Fibroblast of skin of back (primary cell): Measurements from ENCODE around the gene LHB. TPM values are rescaled to one million over a fixed set of nuclear protein-coding genes. Genes with fewer than 3 reads are reported as not detected.
"Not testable (repeated sequence)": the region's sequence is repeated elsewhere in the genome, so short reads cannot be mapped to it uniquely, and the experiment has no call there.

Experiments
- DNase-seq: peaks from one replicate; pipeline ENCODE4 v3.0.0-alpha.2; 2013
- polyA plus RNA-seq, 2 experiments: library from polyadenylated mRNA; unstranded; fragments of 120-200 nt; gene quantifications; one replicate each; pipeline ENCODE4 v1.2.1, GENCODE V29; 2013; ENCODE audit not compliant: insufficient read length in 2 of 2

Gene LHB
- not detected for polyA plus RNA-seq (2013, experiment 1 of 2; ENCODE audit: insufficient read length)
- 0.76 TPM for polyA plus RNA-seq (2013, experiment 2 of 2; ENCODE audit: insufficient read length)

GRCh38 chr19:49017041-49017665, at the start of gene LHB:
LHB (minus strand) TSS chr19:49017091; CDS start chr19:49017081, 10 bp downstream.
- DNase-seq, result no peak

GRCh38 chr19:49065905-49066512, 49.1 kb upstream of the LHB start:
- no peak for DNase-seq

DNA sequence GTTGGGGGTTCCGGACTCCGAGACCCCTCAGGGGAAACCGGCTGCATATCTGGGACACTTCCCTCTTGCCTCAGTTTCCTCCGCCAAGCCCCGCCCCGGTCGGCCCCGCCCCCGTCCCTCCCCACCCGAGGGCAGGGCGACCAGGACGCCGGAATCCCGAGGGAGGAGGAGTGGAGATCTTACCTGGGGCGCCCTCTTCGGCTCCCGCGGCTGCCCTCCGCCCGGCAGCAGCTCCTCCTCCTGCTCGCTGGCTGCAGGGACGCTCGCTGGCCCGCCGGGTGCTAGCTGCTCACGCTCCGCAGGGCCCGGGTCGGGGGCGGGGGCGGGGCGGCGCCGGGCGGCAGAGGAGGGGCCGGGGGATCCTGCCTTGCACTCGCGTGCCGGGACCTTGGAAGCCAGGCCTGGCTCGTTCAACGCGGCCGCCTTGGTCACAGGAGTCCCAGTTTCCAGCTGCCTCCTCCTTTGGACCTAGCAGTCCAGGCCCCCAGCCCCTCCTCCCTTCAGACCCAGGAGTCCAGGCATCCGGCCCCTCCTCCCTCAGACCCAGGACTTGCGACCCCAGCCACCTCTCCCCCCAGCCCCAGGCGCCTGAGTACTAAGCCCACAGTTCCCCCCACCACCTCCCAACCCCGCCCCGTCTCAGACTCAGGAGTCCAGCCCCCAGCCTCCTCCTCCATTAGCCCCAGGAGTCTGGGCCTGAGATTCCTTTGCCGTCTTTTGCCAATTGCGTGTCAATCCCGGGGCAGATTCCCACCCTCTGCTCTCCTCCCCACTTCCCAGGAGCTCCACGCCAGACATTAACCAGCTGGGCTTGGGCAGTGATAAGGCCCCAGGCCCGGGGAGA, 48.1 kb upstream of the LHB start, which contains the start of gene NTF4:
Gene NTF4 (minus strand): TSS at position 51 of the 844 bp plus-strand sequence. CDS start 2,821 bp downstream, outside the sequence.
- DNase-seq, result no peak

DNA sequence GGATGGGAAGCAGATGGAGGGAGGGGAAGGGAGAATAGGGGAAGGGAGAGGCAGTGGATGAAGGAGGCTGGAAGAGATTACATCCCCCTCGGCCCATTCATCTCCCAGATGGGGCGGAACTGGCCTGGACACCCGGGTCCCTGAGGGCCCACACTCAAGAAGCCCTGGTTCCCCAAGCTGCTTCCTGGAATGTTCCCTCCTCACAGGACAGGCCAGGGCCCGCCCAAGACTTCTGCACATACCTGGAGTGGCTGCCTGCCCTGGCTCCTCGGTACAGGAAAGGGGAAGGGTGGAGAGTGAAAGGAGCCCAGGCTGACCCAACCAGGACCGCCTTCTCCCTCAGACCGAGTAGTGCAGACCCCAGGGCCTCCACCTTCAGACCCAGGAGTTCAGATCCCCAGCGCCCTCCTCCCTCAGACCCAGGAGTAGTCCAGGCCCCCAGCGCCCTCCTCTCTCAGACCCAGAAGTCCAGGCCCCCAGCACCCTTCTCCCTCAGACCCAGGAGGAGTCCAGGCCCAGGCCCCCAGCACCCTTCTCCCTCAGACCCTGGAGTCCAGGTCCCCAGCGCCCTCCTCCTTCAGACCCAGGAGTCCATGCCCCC, 47.2 kb upstream of the LHB start:
- no peak for DNase-seq

DNA sequence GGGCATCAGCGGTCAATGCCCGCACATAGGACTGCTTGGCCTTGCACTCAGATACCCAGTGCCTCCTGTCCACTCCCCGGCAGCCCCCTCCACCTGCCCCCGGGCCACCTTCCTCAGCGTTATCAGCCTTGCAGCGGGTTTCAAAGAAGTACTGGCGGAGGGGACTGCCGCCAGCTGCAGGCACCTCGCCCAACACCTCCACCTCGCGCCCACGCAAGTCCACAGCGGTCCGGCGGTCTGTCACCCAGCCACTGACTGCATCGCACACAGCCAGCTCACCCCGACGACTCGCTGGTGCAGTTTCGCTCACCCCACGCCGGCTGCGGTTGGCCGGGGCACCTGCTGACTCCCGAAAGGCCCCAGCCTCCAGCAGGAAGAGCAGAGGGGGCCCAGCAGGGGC, 44.6 kb upstream of the LHB start:
- DNase-seq, result no peak

DNA sequence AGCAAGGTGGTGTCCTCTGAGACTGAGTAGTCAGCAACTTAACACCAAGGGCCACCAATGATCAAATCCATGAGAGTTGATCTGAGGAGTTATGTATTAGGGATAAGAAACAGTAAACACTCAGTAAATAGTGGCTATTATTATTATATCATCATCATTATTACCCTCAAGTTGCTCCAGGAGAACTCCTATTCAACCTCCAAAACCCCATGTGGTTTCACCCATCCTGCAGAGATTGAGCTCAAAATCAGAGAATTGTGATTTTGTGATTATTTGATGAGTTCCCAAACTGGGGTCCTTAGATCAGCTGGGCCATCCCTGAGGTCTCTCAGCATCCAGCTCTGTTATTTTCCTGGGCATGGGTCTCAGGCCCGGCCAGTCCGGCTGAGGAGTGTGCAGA, 44.1 kb upstream of the LHB start:
- DNase-seq, result no peak

- no peak for DNase-seq
These were observed 42.2 kb upstream of the LHB start for GRCh38 chr19:49059053-49059452.

DNA sequence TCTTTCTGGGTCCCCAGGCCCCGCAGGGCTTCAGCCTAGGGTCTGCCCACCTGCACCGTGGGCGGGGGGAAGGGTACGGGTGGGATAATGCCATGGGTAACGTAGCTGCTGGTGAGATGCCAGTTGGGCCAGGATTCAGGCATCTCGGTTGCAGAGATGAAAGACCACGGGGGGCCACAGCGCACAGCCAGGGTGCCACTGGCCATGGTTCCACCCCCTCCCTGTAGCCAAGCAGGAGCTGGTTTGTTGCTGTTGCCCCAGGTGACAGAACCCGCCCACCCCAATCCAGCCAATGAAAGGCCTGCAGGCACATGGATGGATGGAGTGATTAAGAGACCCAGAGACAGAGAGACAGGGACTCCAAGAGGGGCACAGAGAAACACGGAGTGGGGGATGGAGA, 41.7 kb upstream of the LHB start:
- peak; percentile 55 for DNase-seq

- DNase-seq, result peak; percentile 72
These were observed 40.8 kb upstream of the LHB start, which contains the start of gene CGB7 for GRCh38 chr19:49057636-49058234. CGB7 (minus strand) TSS chr19:49057749; CDS start chr19:49055375, 2,374 bp downstream.

GRCh38 chr19:49056902-49057596, 40.2 kb upstream of the LHB start:
- not testable (repeated sequence) for DNase-seq

GRCh38 chr19:49056101-49056901, 39.4 kb upstream of the LHB start:
- DNase-seq, result peak; percentile 60

DNA sequence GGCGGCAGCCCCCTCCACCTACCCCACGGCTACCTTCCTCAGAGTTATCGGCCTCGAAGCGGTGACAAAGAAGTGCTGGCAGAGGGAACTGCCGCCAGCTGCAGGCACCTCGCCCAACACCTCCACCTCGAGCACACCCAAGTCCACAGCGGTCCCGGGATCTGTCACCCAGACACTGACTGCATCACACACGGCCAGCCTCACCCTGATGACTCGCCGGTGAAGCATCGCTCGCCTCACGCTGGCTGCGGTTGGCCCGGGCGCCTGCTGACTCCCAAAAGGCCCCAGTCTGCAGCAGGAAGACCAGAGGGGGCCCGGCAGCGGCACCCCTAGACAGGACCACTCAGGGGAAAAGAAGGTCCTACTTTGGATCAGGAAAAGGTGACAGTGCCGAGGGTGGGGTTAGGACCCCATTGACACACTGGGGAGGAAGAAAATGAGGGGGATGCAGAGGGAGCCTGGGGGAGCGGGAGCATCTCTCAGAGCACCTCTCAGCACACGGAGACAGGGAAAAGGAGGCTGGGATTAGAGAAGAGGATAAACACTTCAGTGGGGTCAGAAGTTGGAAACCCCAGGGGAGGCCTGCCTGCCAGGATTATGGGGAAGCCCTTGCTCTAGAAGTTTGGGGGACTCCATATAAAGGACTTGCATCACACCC, 33.6 kb upstream of the LHB start:
- peak; percentile 81 for DNase-seq

DNA sequence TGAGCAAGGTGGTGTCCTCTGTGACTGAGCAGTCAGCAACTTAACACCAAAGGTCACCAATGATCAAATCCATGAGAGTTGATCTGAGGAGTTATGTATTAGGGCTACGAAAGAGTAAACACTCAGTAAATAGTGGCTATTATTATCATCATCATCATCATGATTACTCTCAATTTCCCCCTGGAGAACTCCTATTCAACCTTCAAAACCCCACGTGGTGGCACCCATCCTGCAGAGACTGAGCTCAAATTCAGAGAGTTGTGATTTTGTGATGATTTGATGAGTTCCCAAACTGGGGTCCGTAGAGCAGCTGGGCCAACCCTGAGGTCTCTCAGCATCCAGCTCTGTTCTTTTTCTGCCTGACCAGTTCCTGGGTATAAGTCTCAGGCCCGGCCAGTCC, 32.9 kb upstream of the LHB start:
- not testable (repeated sequence) for DNase-seq

GRCh38 chr19:49049011-49049410, 32.1 kb upstream of the LHB start, which contains the start of gene CGB8:
CGB8 (minus strand) TSS chr19:49049111; CDS start chr19:49048739, 372 bp downstream.
- DNase-seq, result not testable (repeated sequence)

- DNase-seq, result not testable (repeated sequence)
These were observed 26.7 kb upstream of the LHB start, which contains the start of gene CGB5 for GRCh38 chr19:49043548-49043947. CGB5 (plus strand) TSS chr19:49043848; CDS start chr19:49044210, 362 bp downstream.

DNA sequence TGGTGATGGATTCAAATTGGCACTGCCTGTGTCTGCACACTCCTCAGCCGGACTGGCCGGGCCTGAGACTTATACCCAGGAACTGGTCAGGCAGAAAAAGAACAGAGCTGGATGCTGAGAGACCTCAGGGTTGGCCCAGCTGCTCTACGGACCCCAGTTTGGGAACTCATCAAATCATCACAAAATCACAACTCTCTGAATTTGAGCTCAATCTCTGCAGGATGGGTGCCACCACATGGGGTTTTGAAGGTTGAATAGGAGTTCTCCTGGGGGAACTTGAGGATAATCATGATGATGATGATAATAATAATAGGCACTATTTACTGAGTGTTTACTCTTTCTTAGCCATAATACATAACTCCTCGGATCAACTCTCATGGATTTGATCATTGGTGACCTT, 25.8 kb upstream of the LHB start:
- not testable (repeated sequence) for DNase-seq

GRCh38 chr19:49042177-49042576, 25.3 kb upstream of the LHB start:
- no peak for DNase-seq

DNA sequence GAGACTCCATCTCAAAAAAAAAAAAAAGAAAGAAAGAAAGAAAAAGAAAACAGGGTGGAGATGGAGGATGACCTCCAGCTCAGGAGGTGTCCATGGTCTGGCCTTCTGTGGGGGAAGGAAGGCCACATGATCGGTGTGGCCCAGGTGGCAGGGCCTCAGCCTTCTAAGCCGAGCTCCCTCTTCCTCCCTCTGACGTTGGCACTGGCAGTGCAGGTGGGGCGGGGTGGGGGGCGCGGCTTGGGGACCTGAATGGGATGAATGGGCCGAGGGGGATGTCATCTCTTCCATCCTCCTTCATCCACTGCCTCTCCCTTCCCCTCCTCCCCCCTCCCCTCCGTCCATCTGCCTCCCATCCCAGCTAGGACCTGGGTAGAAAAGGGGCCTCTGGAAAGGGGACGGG, 22.8 kb upstream of the LHB start:
- not testable (repeated sequence) for DNase-seq

DNA sequence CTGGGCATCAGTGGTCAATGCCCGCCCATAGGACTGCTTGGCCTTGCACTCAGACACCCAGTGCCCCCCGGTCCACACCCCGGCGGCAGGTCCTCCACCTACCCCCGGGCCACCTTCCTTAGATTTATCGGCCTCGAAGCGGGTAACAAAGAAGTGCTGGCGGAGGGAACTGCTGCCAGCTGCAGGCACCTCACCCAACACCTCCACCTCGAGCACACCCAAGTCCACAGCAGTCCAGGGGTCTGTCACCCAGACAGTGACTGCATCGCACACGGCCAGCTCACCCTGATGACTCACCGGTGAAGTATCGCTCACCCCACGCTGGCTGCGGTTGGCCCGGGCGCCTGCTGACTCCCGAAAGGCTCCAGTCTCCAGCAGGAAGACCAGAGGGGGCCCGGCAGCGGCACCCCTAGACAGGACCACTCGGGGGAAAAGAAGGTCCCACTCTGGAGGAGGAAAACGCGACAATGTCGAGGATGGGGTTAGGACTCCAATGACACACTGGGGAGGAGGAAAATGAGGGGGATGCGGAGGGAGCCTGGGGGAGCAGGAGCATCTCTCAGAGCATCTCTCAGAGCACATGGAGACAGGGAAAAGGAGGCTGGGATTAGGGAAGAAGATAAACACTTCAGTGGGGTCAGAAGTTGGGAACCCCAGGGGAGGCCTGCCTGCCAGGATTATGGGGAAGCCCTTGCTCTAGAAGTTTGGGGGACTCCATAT, 21.8 kb upstream of the LHB start:
- peak; percentile 89 for DNase-seq
